H54 (cell line): ENCODE results near the gene BLMH.

Experiments used
- DNase-seq: peaks from one replicate; pipeline ENCODE4 v3.0.0; 2011; ENCODE audit warnings: low spot score, mixed read lengths; ENCODE audit not compliant: insufficient read length
- FAIRE-seq: peaks from 3 replicates; lab custom pipeline; 2011; peaks lifted over from hg19 to GRCh38; lab: Jason Lieb, UNC
- POLR2A ChIP-seq: IDR thresholded peaks from 2 replicates; pipeline ENCODE4 v1.6.1; 2011; ENCODE audit warnings: low read depth, mild to moderate bottlenecking, low read length

The BLMH gene

GRCh38 chr17:30321314-30321713, 29.6 kb upstream of the BLMH start:
- FAIRE-seq (no peak), DNase-seq (no peak)

GRCh38 chr17:30318155-30318554, 26.4 kb upstream of the BLMH start:
- no peak for TF ChIP-seq POLR2A
- DNase-seq (no peak), FAIRE-seq (no peak)

More at GRCh38 chr17:30321314-30321713, 29.6 kb upstream of the BLMH start:
- no peak for TF ChIP-seq POLR2A

- no peak for DNase-seq
- no peak for FAIRE-seq
- no peak for TF ChIP-seq POLR2A
Observed at GRCh38 chr17:30316736-30317135, 25.0 kb upstream of the BLMH start.

GRCh38 chr17:30315106-30315505, 23.4 kb upstream of the BLMH start:
- no peak for FAIRE-seq
- no peak for TF ChIP-seq POLR2A

GRCh38 chr17:30314474-30314873, 22.7 kb upstream of the BLMH start:
- DNase-seq (no peak), FAIRE-seq (no peak)
- TF ChIP-seq POLR2A, result no peak

More at GRCh38 chr17:30315106-30315505, 23.4 kb upstream of the BLMH start:
- no peak for DNase-seq

GRCh38 chr17:30312226-30312625, 20.5 kb upstream of the BLMH start:
- no peak for TF ChIP-seq POLR2A
- FAIRE-seq, result no peak
- no peak for DNase-seq

GRCh38 chr17:30310562-30310961, 18.8 kb upstream of the BLMH start:
- DNase-seq, result no peak
- TF ChIP-seq POLR2A, result no peak
- FAIRE-seq, result no peak

GRCh38 chr17:30309591-30309990, 17.8 kb upstream of the BLMH start:
- no peak for TF ChIP-seq POLR2A
- DNase-seq (no peak), FAIRE-seq (no peak)

GRCh38 chr17:30308406-30308805, 16.7 kb upstream of the BLMH start:
- DNase-seq, result no peak
- no peak for FAIRE-seq
- TF ChIP-seq POLR2A, result no peak

GRCh38 chr17:30304778-30305177, 13.0 kb upstream of the BLMH start:
- FAIRE-seq (no peak), DNase-seq (no peak)
- no peak for TF ChIP-seq POLR2A

GRCh38 chr17:30302241-30302640, 10.5 kb upstream of the BLMH start:
- TF ChIP-seq POLR2A, result no peak
- no peak for DNase-seq
- FAIRE-seq, result no peak

- no peak for DNase-seq
- TF ChIP-seq POLR2A, result no peak
- no peak for FAIRE-seq
Observed at GRCh38 chr17:30300818-30301217, 9.1 kb upstream of the BLMH start.

GRCh38 chr17:30299000-30299399, 7.3 kb upstream of the BLMH start:
- no peak for FAIRE-seq
- no peak for TF ChIP-seq POLR2A
- no peak for DNase-seq

GRCh38 chr17:30297715-30298114, 6.0 kb upstream of the BLMH start:
- FAIRE-seq (no peak), DNase-seq (no peak)
- TF ChIP-seq POLR2A, result no peak

GRCh38 chr17:30296499-30297080, 4.8 kb upstream of the BLMH start:
- TF ChIP-seq POLR2A, result no peak
- DNase-seq, result no peak
- no peak for FAIRE-seq
